HFF-Myc (cell line): Measurements from ENCODE around the gene PPIL1.

Source experiments
- DNase-seq: peaks from one replicate; pipeline ENCODE4 v3.0.0-alpha.2; 2011; ENCODE audit warnings: low read depth; ENCODE audit errors: extremely low read depth
- H3K4me3 ChIP-seq: replicated peaks from 2 replicates; pipeline ENCODE4 v1.5.1; 2011; ENCODE audit warnings: low read depth, mild to moderate bottlenecking, control low read depth, low read length
- CTCF ChIP-seq: IDR thresholded peaks from 2 replicates; pipeline ENCODE4 v1.5.1; 2012; ENCODE audit warnings: mild to moderate bottlenecking, low read depth, low read length, control low read depth; ENCODE audit errors: missing control alignments

Gene PPIL1

GRCh38 chr6:36823421-36824096 lies 51.0 kb downstream of the PPIL1 start:
- no peak for TF ChIP-seq CTCF
- H3K4me3 ChIP-seq = no peak overlapping the region
- no peak for DNase-seq

- TF ChIP-seq CTCF = no peak
- DNase-seq = no peak
- H3K4me3 ChIP-seq = no peak overlapping the region
Observed at GRCh38 chr6:36822506-36823269, 51.9 kb downstream of the PPIL1 start.

GRCh38 chr6:36821581-36822335 lies 52.8 kb downstream of the PPIL1 start:
- no peak for DNase-seq
- TF ChIP-seq CTCF = no peak
- H3K4me3 ChIP-seq = no peak overlapping the region

GRCh38 chr6:36820700-36821580 lies 53.7 kb downstream of the PPIL1 start:
- peak; percentile 37 for DNase-seq
- no peak for TF ChIP-seq CTCF
- no peak overlapping the region for H3K4me3 ChIP-seq

GRCh38 chr6:36818756-36819155 lies 55.8 kb downstream of the PPIL1 start:
- TF ChIP-seq CTCF = no peak
- no peak for DNase-seq
- H3K4me3 ChIP-seq = no peak overlapping the region

- TF ChIP-seq CTCF = no peak
- no peak for DNase-seq
- no peak overlapping the region for H3K4me3 ChIP-seq
Observed at GRCh38 chr6:36817847-36818246, 56.8 kb downstream of the PPIL1 start.
